GM12872 (cell line): ENCODE results near the gene KRTAP8-1.

Experiments used
- TF ChIP-seq, protein P1 (sequence below): IDR thresholded peaks from 3 replicates; pipeline ENCODE4 v1.5.1; 2011; ENCODE audit warnings: low read depth, mild to moderate bottlenecking, low read length, moderate library complexity; ENCODE audit not compliant: insufficient read depth

Gene KRTAP8-1

DNA sequence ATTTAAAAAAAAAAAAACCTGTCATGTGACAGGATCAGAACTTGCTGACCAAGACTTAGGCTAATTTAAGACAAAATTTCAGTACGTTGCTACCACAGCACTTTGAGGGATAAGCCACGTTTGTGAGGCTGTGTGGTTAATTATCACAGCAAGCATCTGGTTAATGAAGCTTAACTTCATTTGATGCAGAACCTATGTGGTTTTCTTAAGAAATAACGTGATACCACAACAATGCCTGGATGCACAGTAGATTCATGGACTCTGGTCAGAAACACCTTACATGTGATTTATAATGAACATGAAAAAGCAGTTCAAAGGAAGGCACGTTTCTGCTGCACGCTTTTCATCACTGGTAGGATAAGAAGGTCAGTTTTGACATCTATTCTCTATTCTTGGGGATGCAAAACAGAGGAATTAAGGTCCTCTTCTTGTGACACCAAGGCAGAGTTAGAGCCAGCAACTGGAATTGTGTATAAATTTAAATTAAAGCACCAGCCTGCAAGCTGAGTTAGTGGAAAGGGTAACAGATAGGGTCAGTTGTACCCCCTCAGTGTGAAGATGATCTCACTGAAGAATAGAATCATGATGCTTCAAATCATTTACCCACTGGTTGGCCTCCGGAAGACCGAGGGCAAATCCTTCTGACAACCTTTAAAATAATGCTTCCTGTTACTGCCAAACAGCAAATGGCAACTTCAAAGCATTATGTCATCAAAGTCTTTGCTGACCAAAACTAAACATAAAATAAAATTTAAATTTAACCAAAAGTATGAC lies 6.0 kb upstream of the KRTAP8-1 start:
- TF ChIP-seq, protein P1, sequence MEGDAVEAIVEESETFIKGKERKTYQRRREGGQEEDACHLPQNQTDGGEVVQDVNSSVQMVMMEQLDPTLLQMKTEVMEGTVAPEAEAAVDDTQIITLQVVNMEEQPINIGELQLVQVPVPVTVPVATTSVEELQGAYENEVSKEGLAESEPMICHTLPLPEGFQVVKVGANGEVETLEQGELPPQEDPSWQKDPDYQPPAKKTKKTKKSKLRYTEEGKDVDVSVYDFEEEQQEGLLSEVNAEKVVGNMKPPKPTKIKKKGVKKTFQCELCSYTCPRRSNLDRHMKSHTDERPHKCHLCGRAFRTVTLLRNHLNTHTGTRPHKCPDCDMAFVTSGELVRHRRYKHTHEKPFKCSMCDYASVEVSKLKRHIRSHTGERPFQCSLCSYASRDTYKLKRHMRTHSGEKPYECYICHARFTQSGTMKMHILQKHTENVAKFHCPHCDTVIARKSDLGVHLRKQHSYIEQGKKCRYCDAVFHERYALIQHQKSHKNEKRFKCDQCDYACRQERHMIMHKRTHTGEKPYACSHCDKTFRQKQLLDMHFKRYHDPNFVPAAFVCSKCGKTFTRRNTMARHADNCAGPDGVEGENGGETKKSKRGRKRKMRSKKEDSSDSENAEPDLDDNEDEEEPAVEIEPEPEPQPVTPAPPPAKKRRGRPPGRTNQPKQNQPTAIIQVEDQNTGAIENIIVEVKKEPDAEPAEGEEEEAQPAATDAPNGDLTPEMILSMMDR = no peak

DNA sequence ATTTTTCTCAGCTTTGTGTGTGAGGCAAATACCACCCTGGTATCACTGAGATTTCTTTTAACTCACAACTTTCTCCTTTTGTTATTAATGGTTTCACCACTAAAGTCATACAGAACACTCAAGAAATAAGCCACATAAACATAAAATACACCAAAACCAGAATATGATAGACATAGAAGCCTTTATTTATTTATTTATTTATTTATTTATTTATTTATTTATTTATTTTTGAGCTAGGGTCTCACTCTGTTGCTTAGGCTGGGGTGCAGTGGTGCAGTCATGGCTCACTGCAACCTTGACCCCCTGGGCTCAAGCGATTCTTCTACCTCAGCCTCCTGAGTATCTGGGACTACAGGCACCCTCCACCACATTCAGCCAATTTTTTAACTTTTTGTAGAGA lies 12.5 kb downstream of the KRTAP8-1 start:
- TF ChIP-seq, protein P1 = no peak

DNA sequence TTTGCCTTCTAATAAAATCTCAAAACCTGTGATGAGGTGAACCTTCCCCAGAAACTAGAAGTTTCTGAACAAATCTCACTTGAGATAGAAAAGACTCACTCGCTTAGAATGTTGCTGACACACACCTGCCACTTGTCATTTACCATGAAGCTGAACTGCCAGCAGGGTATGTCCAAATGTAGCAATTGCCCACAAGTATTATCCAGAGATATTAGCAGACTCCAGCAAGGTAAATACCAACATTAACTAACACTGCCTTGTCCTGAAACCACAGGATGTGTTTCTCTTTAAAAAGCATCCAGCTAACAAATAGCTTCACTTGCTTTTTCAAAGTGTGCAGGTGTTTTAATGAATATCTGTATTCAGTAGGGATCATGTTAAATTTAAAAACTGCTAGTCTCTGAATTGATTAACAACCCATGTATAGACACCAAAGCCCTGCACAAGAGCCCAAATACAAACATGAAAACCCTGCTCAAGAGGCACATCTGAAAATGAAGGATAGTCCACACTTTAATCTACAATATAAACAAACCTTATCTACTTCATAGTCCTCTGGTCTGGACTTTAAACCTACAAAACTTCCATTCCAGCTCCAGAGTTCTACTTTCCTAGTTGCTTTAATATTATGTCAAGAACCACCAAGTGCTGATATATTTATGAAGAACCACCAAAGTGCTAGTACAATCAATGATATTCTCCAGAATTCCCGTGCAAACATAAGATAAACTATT lies 19.3 kb downstream of the KRTAP8-1 start:
- TF ChIP-seq, protein P1 = no peak

DNA sequence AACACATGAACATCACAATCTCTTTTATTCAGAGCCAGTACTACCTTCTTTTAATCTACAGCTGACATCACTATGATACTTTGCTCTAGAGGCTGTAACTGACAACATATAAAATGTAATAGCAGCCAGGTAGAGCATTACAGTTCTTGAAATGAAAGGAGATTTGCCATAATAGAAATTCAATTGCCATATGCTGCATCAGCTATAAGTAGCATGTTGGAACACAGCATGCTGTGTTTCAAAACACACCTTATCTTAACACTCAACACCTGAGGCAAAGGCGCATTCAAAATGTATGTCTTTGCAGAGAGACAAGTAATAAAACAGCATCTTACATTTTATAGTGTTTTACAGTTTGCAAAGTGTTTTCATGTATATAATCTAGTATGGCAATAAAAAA lies 33.8 kb downstream of the KRTAP8-1 start:
- TF ChIP-seq, protein P1 = no peak

DNA sequence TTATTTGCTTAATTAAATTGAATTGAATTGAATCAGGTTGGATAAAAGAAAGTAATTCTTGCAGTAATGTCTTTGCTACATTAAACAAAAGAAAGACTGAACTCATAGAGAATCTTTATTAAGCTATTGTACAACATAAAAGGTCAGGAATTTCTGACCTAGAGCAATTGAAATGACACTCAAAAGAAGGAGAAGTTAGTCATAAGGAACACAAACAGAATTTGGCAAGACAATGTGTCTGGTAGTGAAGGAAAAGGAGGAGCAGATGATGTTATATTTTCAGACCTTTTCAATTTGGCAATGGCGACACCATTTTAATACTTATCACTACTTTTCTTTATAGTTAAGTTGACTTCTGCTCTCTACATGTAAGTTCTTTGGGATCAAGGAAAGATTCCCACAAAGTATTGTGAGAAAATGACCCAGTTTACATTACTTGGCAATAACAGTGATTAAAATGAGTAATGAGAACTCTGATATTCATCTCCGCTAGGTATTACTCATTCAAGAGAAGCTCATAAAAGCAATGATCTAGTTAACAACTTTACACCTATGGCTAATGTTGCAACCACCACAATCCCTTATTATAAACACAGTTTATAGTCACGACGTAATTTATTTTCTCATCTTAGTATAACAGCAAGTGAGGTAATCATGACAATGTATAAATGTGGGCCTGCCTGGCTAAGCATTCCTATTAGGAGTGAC lies 43.2 kb downstream of the KRTAP8-1 start:
- TF ChIP-seq, protein P1 = no peak
